Keratinocyte (primary cell): ENCODE results near the gene CHEK2. TPM values are rescaled to one million over a fixed set of nuclear protein-coding genes. Genes with fewer than 3 reads are reported as not detected.

ENCODE experiments used
- DNase-seq: peaks from one replicate; pipeline ENCODE4 v3.0.0-alpha.2; 2011; ENCODE audit warnings: low read depth, missing footprints, low spot score
- FAIRE-seq: peaks from 2 replicates; lab custom pipeline; 2011; peaks lifted over from hg19 to GRCh38; lab: Jason Lieb, UNC
- H2AFZ ChIP-seq: 2 replicates; pipeline ENCODE4 v1.6.0; 2012; ENCODE audit warnings: low read length, control low read depth, inconsistent platforms; ENCODE audit not compliant: control insufficient read depth
- H3K27ac ChIP-seq: 2 replicates; pipeline ENCODE4 v1.5.1; 2011; ENCODE audit warnings: low read length; ENCODE audit not compliant: control insufficient read depth, insufficient read depth
- H3K27me3 ChIP-seq: 3 replicates; pipeline ENCODE4 v1.6.0; 2011; ENCODE audit warnings: low read length; ENCODE audit not compliant: control insufficient read depth, insufficient read depth; ENCODE audit errors: extremely low read depth
- H3K36me3 ChIP-seq, 2 experiments: 2 replicates in 1 of 2; 3 replicates in 1 of 2; pipeline ENCODE4 v1.5.1; 2011; ENCODE audit warnings: low read length in 2 of 2, mild to moderate bottlenecking in 1 of 2; ENCODE audit not compliant: control insufficient read depth in 2 of 2, insufficient read depth in 2 of 2; ENCODE audit errors: extremely low read depth in 1 of 2
- H3K4me1 ChIP-seq: 3 replicates; pipeline ENCODE4 v1.5.1; 2011; ENCODE audit warnings: low read length; ENCODE audit not compliant: control insufficient read depth, insufficient read depth; ENCODE audit errors: extremely low read depth
- H3K4me2 ChIP-seq: 3 replicates; pipeline ENCODE4 v1.6.0; 2011; ENCODE audit warnings: low read depth, low read length; ENCODE audit not compliant: control insufficient read depth, insufficient read depth; ENCODE audit errors: extremely low read depth
- H3K4me3 ChIP-seq, 3 experiments: fragments of 200-600 bp in 1 of 3; sonication (generic) in 1 of 3; 2 replicates in 2 of 3; 3 replicates in 1 of 3; pipeline ENCODE4 v1.5.1; 2011 to 2016; ENCODE audit warnings: low read length in 3 of 3, mild to moderate bottlenecking in 3 of 3, control low read depth in 2 of 3, inconsistent platforms in 1 of 3, low read depth in 1 of 3, mixed read lengths in 1 of 3, mixed run types in 1 of 3, moderate library complexity in 1 of 3; ENCODE audit not compliant: control insufficient read depth in 2 of 3, insufficient read depth in 2 of 3; ENCODE audit errors: extremely low read depth in 1 of 3
- H3K79me2 ChIP-seq: 2 replicates; pipeline ENCODE4 v1.6.0; 2012; ENCODE audit warnings: low read length; ENCODE audit not compliant: control insufficient read depth, insufficient read depth
- H3K9ac ChIP-seq: 3 replicates; pipeline ENCODE4 v1.6.0; 2011; ENCODE audit warnings: low read length; ENCODE audit not compliant: control insufficient read depth, insufficient read depth; ENCODE audit errors: extremely low read depth
- H3K9me1 ChIP-seq: 3 replicates; pipeline ENCODE4 v1.6.0; 2011; ENCODE audit warnings: low read length; ENCODE audit not compliant: control insufficient read depth, insufficient read depth; ENCODE audit errors: extremely low read depth
- H3K9me3 ChIP-seq: 2 replicates; pipeline ENCODE4 v1.5.1; 2012; ENCODE audit warnings: low read depth, low read length; ENCODE audit not compliant: control insufficient read depth
- H4K20me1 ChIP-seq: 3 replicates; pipeline ENCODE4 v1.6.0; 2011; ENCODE audit warnings: low read length; ENCODE audit not compliant: control insufficient read depth, insufficient read depth; ENCODE audit errors: extremely low read depth
- CTCF ChIP-seq, 3 experiments: IDR thresholded peaks in 1 of 3; conservative IDR thresholded peaks in 1 of 3; optimal IDR thresholded peaks in 1 of 3; 2 replicates in 2 of 3; 3 replicates in 1 of 3; pipeline versions ENCODE3 to v1.5.1; 2011; ENCODE audit warnings: low read length in 3 of 3, mild to moderate bottlenecking in 3 of 3, moderate library complexity in 2 of 3, control low read depth in 1 of 3, inconsistent platforms in 1 of 3; ENCODE audit not compliant: insufficient read depth in 2 of 3; ENCODE audit errors: extremely low read depth in 1 of 3
- EZH2 ChIP-seq: IDR thresholded peaks from one replicate; pipeline ENCODE4 v1.6.1; 2012; ENCODE audit warnings: inconsistent platforms, mild to moderate bottlenecking, low read length, moderate library complexity
- dilution Hi-C: fragments of 300-500 bp; cut with MboI; formaldehyde crosslinking; loops from one replicate; pipeline ENCODE4 v1.7.0; 2020; ENCODE audit warnings: low sequenced_read_pairs; ENCODE audit not compliant: extremely low pct_ligation_motif_present
- polyA plus RNA-seq, 5 experiments: library from polyadenylated mRNA; depleted of rRNA in 3 of 5; stranded (reverse) in 3 of 5; stranded (forward) in 1 of 5; unstranded in 1 of 5; fragments of >200 nt; gene quantifications; 1 replicate in 1 of 5; 2 replicates in 3 of 5; 3 replicates in 1 of 5; pipeline versions ENCODE4 v1.2.1 to v1.2.3, GENCODE V29; 2011 to 2012; ENCODE audit warnings: missing spikeins in 2 of 5, low read depth in 1 of 5, low replicate concordance in 1 of 5

Gene CHEK2
- polyA plus RNA-seq, 1 donor (not counting 4 experiments of a cell fraction or from before 2014, with no cell fraction given) = 28.2 TPM

DNA sequence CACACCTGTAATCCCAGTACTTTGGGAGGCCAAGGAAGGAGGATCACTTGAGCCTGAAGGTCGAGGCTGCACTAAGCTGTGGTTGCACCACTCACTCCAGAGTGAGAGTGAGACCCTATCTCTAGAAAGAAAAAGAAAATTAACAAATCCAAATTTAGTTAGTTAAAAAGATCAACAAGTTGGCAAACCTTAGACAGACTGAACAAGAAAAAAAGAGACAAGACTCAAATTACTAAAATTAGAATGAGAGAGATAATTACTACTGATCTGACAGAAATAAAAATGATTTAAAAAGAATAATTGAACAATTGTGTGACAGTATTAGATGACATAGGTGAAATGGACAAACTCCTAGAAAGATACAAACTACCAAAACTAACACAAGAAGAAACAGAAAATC, 13.6 kb downstream of the CHEK2 start:
- Histone ChIP-seq H3K4me3 (no peak overlapping the region), H4K20me1 (no peaks in the 10 kb centered on the region), H3K27me3 (no peaks in the 10 kb centered on the region), H2AFZ (no peak overlapping the region), H3K4me2 (no peak overlapping the region), H3K9me1 (no peaks in the 10 kb centered on the region), H3K9ac (no peak overlapping the region), H3K79me2 (no peaks in the 10 kb centered on the region), H3K27ac (no peak overlapping the region), H3K9me3 (no peaks in the 10 kb centered on the region), H3K36me3 (peaks cover 2 to 6% of the 10 kb centered on the region in 2 experiments), H3K4me1 (no peaks in the 10 kb centered on the region)
- FAIRE-seq (no peak), DNase-seq (no peak)
- TF ChIP-seq EZH2 (no peak), CTCF (optimal IDR thresholded peaks at IDR 0.05 in 1 of 3, IDR thresholded peaks at IDR 0.05 in 1 of 3, conservative IDR thresholded peaks at IDR 0.05 in 1 of 3; ENCODE audit: extremely low read depth in 1 of 3, insufficient read depth in 2 of 3, low read length in 3 of 3) (no peak)
- dilution Hi-C loops = no loop called here

- dilution Hi-C loops = no loop called here
- no peak overlapping the region for H3K27ac ChIP-seq
- H3K27me3 ChIP-seq = no peaks in the 10 kb centered on the region
- H3K9me1 ChIP-seq = no peaks in the 10 kb centered on the region
- H3K4me3 ChIP-seq = no peak overlapping the region
- no peak for FAIRE-seq
- no peak for TF ChIP-seq EZH2
- no peak for TF ChIP-seq CTCF (optimal IDR thresholded peaks at IDR 0.05 in 1 of 3, IDR thresholded peaks at IDR 0.05 in 1 of 3, conservative IDR thresholded peaks at IDR 0.05 in 1 of 3; ENCODE audit: extremely low read depth in 1 of 3, insufficient read depth in 2 of 3, low read length in 3 of 3)
- no peak overlapping the region for H3K4me2 ChIP-seq
- H3K9ac ChIP-seq = no peak overlapping the region
- no peak overlapping the region for H2AFZ ChIP-seq
- no peaks in the 10 kb centered on the region for H3K79me2 ChIP-seq
- peaks cover under 1% of the 10 kb centered on the region for H3K4me1 ChIP-seq
- no peaks in the 10 kb centered on the region for H4K20me1 ChIP-seq
- H3K9me3 ChIP-seq = no peaks in the 10 kb centered on the region
- peaks cover 0 to 6% of the 10 kb centered on the region in 2 experiments for H3K36me3 ChIP-seq
- DNase-seq = no peak
Measured at GRCh38 chr22:28718044-28718443, 23.6 kb downstream of the CHEK2 start.
